Measurements from ENCODE around the gene CPSF4L.
"Not testable (repeated sequence)": the region's sequence is repeated elsewhere in the genome, so short reads cannot be mapped to it uniquely, and the experiment has no call there.

CPSF4L gene

GRCh38 chr17:73261617-73261951 is at the start of gene CPSF4L:
Gene CPSF4L, minus strand, starts transcription at chr17:73261880. Its CDS starts 62 bp downstream, at chr17:73261818.
- peaks cover 7% of the 10 kb centered on the region for H3K27me3 ChIP-seq (ENCODE audit: control insufficient read depth, insufficient read depth, low read length)

GRCh38 chr17:73311428-73311780 is 49.7 kb upstream of the CPSF4L start:
- Histone ChIP-seq H3K4me1 (ENCODE audit: control insufficient read depth, low read depth, low read length) (peaks cover 18% of the 10 kb centered on the region), H3K9ac (ENCODE audit: low read length) (peak overlapping the region; percentile 53), H3K27ac (ENCODE audit: low read length) (no peak overlapping the region)

More at GRCh38 chr17:73261617-73261951, at the start of gene CPSF4L:
- peak within 1 kb of the TSS; percentile 16 for H3K4me3 ChIP-seq (ENCODE audit: low read length)
- H3K36me3 ChIP-seq (ENCODE audit: control insufficient read depth, low read depth, low read length): no peaks in the 10 kb centered on the region
- no peaks in the 10 kb centered on the region for H3K9me3 ChIP-seq (ENCODE audit: control insufficient read depth, low read depth, low read length)
- peak within 1 kb of the TSS; percentile 18 for H3K9ac ChIP-seq (ENCODE audit: low read length)
- no peak within 1 kb of the TSS for H3K27ac ChIP-seq (ENCODE audit: low read length)
- peaks cover 17% of the 10 kb centered on the region for H3K4me1 ChIP-seq (ENCODE audit: control insufficient read depth, low read depth, low read length)

GRCh38 chr17:73309727-73310596 is 48.3 kb upstream of the CPSF4L start:
- peak overlapping the region; percentile 53 for H3K9ac ChIP-seq (ENCODE audit: low read length)

More at GRCh38 chr17:73311428-73311780, 49.7 kb upstream of the CPSF4L start:
- peaks cover 18% of the 10 kb centered on the region for H3K27me3 ChIP-seq (ENCODE audit: control insufficient read depth, insufficient read depth, low read length)
- peak overlapping the region; percentile 64 for H3K4me3 ChIP-seq (ENCODE audit: low read length)
- no peaks in the 10 kb centered on the region for H3K36me3 ChIP-seq (ENCODE audit: control insufficient read depth, low read depth, low read length)
- H3K9me3 ChIP-seq (ENCODE audit: control insufficient read depth, low read depth, low read length): no peaks in the 10 kb centered on the region

GRCh38 chr17:73308959-73309358 is 47.3 kb upstream of the CPSF4L start:
- not testable (repeated sequence) for H3K9ac ChIP-seq (ENCODE audit: low read length); H3K9me3 ChIP-seq (ENCODE audit: control insufficient read depth, low read depth, low read length); H3K36me3 ChIP-seq (ENCODE audit: control insufficient read depth, low read depth, low read length); H3K4me3 ChIP-seq (ENCODE audit: low read length); H3K27ac ChIP-seq (ENCODE audit: low read length)
- Histone ChIP-seq H3K4me1 (ENCODE audit: control insufficient read depth, low read depth, low read length) (peaks cover 32% of the 10 kb centered on the region), H3K27me3 (ENCODE audit: control insufficient read depth, insufficient read depth, low read length) (peaks cover 13% of the 10 kb centered on the region)

More at GRCh38 chr17:73309727-73310596, 48.3 kb upstream of the CPSF4L start:
- H3K36me3 ChIP-seq (ENCODE audit: control insufficient read depth, low read depth, low read length): no peaks in the 10 kb centered on the region
- H3K4me1 ChIP-seq (ENCODE audit: control insufficient read depth, low read depth, low read length): peaks cover 28% of the 10 kb centered on the region
- H3K27ac ChIP-seq (ENCODE audit: low read length): peak overlapping the region; percentile 12
- peak overlapping the region; percentile 64 for H3K4me3 ChIP-seq (ENCODE audit: low read length)
- H3K9me3 ChIP-seq (ENCODE audit: control insufficient read depth, low read depth, low read length): no peaks in the 10 kb centered on the region
- peaks cover 18% of the 10 kb centered on the region for H3K27me3 ChIP-seq (ENCODE audit: control insufficient read depth, insufficient read depth, low read length)

- H3K4me1 ChIP-seq (ENCODE audit: control insufficient read depth, low read depth, low read length): peaks cover 29% of the 10 kb centered on the region
- peaks cover 9% of the 10 kb centered on the region for H3K27me3 ChIP-seq (ENCODE audit: control insufficient read depth, insufficient read depth, low read length)
- no peaks in the 10 kb centered on the region for H3K36me3 ChIP-seq (ENCODE audit: control insufficient read depth, low read depth, low read length)
- no peak overlapping the region for H3K9ac ChIP-seq (ENCODE audit: low read length)
- H3K27ac ChIP-seq (ENCODE audit: low read length): no peak overlapping the region
- H3K4me3 ChIP-seq (ENCODE audit: low read length): no peak overlapping the region
- no peaks in the 10 kb centered on the region for H3K9me3 ChIP-seq (ENCODE audit: control insufficient read depth, low read depth, low read length)
Observed at GRCh38 chr17:73308017-73308823, 46.5 kb upstream of the CPSF4L start.

- Histone ChIP-seq H3K27me3 (ENCODE audit: control insufficient read depth, insufficient read depth, low read length) (no peaks in the 10 kb centered on the region), H3K9me3 (ENCODE audit: control insufficient read depth, low read depth, low read length) (no peaks in the 10 kb centered on the region), H3K4me3 (ENCODE audit: low read length) (no peak overlapping the region), H3K27ac (ENCODE audit: low read length) (no peak overlapping the region), H3K36me3 (ENCODE audit: control insufficient read depth, low read depth, low read length) (no peaks in the 10 kb centered on the region), H3K9ac (ENCODE audit: low read length) (no peak overlapping the region), H3K4me1 (ENCODE audit: control insufficient read depth, low read depth, low read length) (peaks cover 22% of the 10 kb centered on the region)
Observed at GRCh38 chr17:73307130-73307529, 45.5 kb upstream of the CPSF4L start.

- Histone ChIP-seq H3K9me3 (ENCODE audit: control insufficient read depth, low read depth, low read length) (no peaks in the 10 kb centered on the region), H3K36me3 (ENCODE audit: control insufficient read depth, low read depth, low read length) (no peaks in the 10 kb centered on the region), H3K27me3 (ENCODE audit: control insufficient read depth, insufficient read depth, low read length) (no peaks in the 10 kb centered on the region), H3K9ac (ENCODE audit: low read length) (no peak overlapping the region), H3K4me1 (ENCODE audit: control insufficient read depth, low read depth, low read length) (peaks cover 22% of the 10 kb centered on the region), H3K4me3 (ENCODE audit: low read length) (no peak overlapping the region), H3K27ac (ENCODE audit: low read length) (no peak overlapping the region)
Observed at GRCh38 chr17:73305845-73306836, 44.5 kb upstream of the CPSF4L start.

GRCh38 chr17:73304971-73305812 is 43.5 kb upstream of the CPSF4L start:
- Histone ChIP-seq H3K4me3 (ENCODE audit: low read length) (no peak overlapping the region), H3K27ac (ENCODE audit: low read length) (no peak overlapping the region)

GRCh38 chr17:73304438-73304837 is 42.8 kb upstream of the CPSF4L start:
- no peaks in the 10 kb centered on the region for H3K27me3 ChIP-seq (ENCODE audit: control insufficient read depth, insufficient read depth, low read length)
- H3K9me3 ChIP-seq (ENCODE audit: control insufficient read depth, low read depth, low read length): no peaks in the 10 kb centered on the region
- H3K27ac ChIP-seq (ENCODE audit: low read length): no peak overlapping the region
- H3K36me3 ChIP-seq (ENCODE audit: control insufficient read depth, low read depth, low read length): no peaks in the 10 kb centered on the region
- H3K4me1 ChIP-seq (ENCODE audit: control insufficient read depth, low read depth, low read length): peaks cover 16% of the 10 kb centered on the region
- no peak overlapping the region for H3K4me3 ChIP-seq (ENCODE audit: low read length)
- no peak overlapping the region for H3K9ac ChIP-seq (ENCODE audit: low read length)

More at GRCh38 chr17:73304971-73305812, 43.5 kb upstream of the CPSF4L start:
- Histone ChIP-seq H3K9me3 (ENCODE audit: control insufficient read depth, low read depth, low read length) (no peaks in the 10 kb centered on the region), H3K9ac (ENCODE audit: low read length) (no peak overlapping the region), H3K4me1 (ENCODE audit: control insufficient read depth, low read depth, low read length) (peaks cover 22% of the 10 kb centered on the region), H3K27me3 (ENCODE audit: control insufficient read depth, insufficient read depth, low read length) (no peaks in the 10 kb centered on the region), H3K36me3 (ENCODE audit: control insufficient read depth, low read depth, low read length) (no peaks in the 10 kb centered on the region)

GRCh38 chr17:73302189-73302588 is 40.5 kb upstream of the CPSF4L start:
- peaks cover 22% of the 10 kb centered on the region for H3K4me1 ChIP-seq (ENCODE audit: control insufficient read depth, low read depth, low read length)
- H3K9ac ChIP-seq (ENCODE audit: low read length): no peak overlapping the region
- H3K4me3 ChIP-seq (ENCODE audit: low read length): no peak overlapping the region
- H3K27ac ChIP-seq (ENCODE audit: low read length): no peak overlapping the region
- no peaks in the 10 kb centered on the region for H3K36me3 ChIP-seq (ENCODE audit: control insufficient read depth, low read depth, low read length)
- no peaks in the 10 kb centered on the region for H3K9me3 ChIP-seq (ENCODE audit: control insufficient read depth, low read depth, low read length)
- no peaks in the 10 kb centered on the region for H3K27me3 ChIP-seq (ENCODE audit: control insufficient read depth, insufficient read depth, low read length)

Measured in iPS-18a (cell line).